ENCODE measurements around the gene GNL1. TPM values are rescaled to one million over a fixed set of nuclear protein-coding genes. Genes with fewer than 3 reads are reported as not detected.

GNL1 gene
- total and polyA plus RNA-seq, 9 of the 15 experiments (the other 6 are each of a cell fraction or from before 2014, with no cell fraction given): 0.73 to 112 (median 58.0) TPM

DNA sequence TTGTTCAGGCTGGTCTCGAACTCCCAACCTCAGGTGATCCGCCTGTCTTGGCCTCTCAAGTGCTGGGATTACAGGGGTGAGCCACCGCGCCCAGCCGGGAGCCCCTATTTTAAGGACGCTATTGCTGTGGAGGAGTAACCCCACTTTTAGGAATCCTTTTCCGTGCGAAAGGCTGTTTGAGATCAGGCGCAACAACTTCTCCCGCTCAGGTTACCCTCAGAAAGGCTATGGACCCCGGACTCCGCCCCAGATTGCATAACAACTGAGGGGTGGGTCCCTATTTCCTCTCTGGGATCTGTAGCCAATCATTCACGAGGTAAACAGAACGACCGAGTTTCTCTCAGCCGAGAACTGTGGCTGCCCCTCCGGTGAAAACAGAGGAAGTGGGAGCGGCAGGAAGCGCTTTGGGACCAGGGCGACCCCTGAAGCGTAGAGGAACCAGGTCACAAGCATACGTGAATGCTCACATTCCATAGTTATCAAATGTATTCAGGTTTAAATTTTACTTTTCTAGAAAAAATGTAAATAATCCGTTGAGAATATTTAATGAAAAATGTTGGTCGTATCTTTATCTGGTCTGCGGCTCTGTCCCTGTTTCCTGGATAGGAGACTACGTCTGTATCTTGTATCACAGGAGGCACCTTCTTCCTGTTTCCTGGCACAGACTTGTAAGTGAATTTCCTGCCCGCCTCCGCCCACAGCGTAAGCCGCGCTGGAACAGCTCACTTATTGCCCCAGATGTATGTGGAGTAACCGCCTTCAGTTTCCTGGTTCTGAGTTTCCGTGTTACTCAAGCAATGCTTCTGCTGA is 40.1 kb downstream of the GNL1 start (continued):
- TF ChIP-seq ZNF699 (CRISPR knock-in tag; IDR thresholded peaks at IDR 0.05; ENCODE audit: insufficient replicate concordance) (no peak), BMI1 (IDR thresholded peaks at IDR 0.05; ENCODE audit: low read length) (no peak), DIDO1 (tag; IDR thresholded peaks at IDR 0.05; ENCODE audit: low read depth) (no peak), ZNF780A (CRISPR knock-in tag; IDR thresholded peaks at IDR 0.05) (no peak), NFXL1 (CRISPR knock-in tag; IDR thresholded peaks at IDR 0.05) (no peak), PML (IDR thresholded peaks at IDR 0.05; ENCODE audit: low read length) (peak; percentile 50; the same call in 1 of the 2 replicates), IRF2 (CRISPR knock-in tag; IDR thresholded peaks at IDR 0.05) (no peak), FOXK2 (conservative IDR thresholded peaks at IDR 0.05 in 1 of 2, IDR thresholded peaks at IDR 0.05 in 1 of 2; ENCODE audit: low read depth in 2 of 2) (peak; percentile 97 to 98), TARDBP (IDR thresholded peaks at IDR 0.05) (no peak), HDGF (IDR thresholded peaks at IDR 0.05) (0 out of 2 replicates have a peak, but pooled peaks have one; percentile 22), ZZZ3 (IDR thresholded peaks at IDR 0.05) (no peak), DACH1 (IDR thresholded peaks at IDR 0.05; ENCODE audit: partially characterized antibody) (no peak), TAL1 (IDR thresholded peaks at IDR 0.05) (peak; percentile 64; the same call in 1 of the 2 replicates), ZNF41 (CRISPR knock-in tag; conservative IDR thresholded peaks at IDR 0.05) (no peak), MBD2 (IDR thresholded peaks at IDR 0.05; ENCODE audit: borderline replicate concordance, low read depth) (peak; percentile 65; the same call in 1 of the 2 replicates), ZNF12 (CRISPR knock-in tag; IDR thresholded peaks at IDR 0.05) (peak; percentile 40; the same call in 1 of the 2 replicates), ZNF197 (CRISPR knock-in tag; IDR thresholded peaks at IDR 0.05; ENCODE audit: low read depth) (peak; percentile 67; the same call in 1 of the 2 replicates), ZNF584 (CRISPR knock-in tag; IDR thresholded peaks at IDR 0.05; ENCODE audit: low read depth) (0 out of 2 replicates have a peak, but pooled peaks have one; percentile 1), NFRKB (IDR thresholded peaks at IDR 0.05; ENCODE audit: low read depth) (peak; percentile 80)
- TF ChIP-seq, protein P1, sequence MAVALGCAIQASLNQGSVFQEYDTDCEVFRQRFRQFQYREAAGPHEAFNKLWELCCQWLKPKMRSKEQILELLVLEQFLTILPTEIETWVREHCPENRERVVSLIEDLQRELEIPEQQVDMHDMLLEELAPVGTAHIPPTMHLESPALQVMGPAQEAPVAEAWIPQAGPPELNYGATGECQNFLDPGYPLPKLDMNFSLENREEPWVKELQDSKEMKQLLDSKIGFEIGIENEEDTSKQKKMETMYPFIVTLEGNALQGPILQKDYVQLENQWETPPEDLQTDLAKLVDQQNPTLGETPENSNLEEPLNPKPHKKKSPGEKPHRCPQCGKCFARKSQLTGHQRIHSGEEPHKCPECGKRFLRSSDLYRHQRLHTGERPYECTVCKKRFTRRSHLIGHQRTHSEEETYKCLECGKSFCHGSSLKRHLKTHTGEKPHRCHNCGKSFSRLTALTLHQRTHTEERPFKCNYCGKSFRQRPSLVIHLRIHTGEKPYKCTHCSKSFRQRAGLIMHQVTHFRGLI (CRISPR knock-in tag; IDR thresholded peaks at IDR 0.05): no peak
- TF ChIP-seq, protein P2, sequence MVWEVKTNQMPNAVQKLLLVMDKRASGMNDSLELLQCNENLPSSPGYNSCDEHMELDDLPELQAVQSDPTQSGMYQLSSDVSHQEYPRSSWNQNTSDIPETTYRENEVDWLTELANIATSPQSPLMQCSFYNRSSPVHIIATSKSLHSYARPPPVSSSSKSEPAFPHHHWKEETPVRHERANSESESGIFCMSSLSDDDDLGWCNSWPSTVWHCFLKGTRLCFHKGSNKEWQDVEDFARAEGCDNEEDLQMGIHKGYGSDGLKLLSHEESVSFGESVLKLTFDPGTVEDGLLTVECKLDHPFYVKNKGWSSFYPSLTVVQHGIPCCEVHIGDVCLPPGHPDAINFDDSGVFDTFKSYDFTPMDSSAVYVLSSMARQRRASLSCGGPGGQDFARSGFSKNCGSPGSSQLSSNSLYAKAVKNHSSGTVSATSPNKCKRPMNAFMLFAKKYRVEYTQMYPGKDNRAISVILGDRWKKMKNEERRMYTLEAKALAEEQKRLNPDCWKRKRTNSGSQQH (CRISPR knock-in tag; IDR thresholded peaks at IDR 0.05): no peak
- TF ChIP-seq, protein P3, sequence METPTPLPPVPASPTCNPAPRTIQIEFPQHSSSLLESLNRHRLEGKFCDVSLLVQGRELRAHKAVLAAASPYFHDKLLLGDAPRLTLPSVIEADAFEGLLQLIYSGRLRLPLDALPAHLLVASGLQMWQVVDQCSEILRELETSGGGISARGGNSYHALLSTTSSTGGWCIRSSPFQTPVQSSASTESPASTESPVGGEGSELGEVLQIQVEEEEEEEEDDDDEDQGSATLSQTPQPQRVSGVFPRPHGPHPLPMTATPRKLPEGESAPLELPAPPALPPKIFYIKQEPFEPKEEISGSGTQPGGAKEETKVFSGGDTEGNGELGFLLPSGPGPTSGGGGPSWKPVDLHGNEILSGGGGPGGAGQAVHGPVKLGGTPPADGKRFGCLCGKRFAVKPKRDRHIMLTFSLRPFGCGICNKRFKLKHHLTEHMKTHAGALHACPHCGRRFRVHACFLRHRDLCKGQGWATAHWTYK (CRISPR knock-in tag; IDR thresholded peaks at IDR 0.05): no peak; the same call in 1 of the 2 replicates
- TF ChIP-seq, protein P4, sequence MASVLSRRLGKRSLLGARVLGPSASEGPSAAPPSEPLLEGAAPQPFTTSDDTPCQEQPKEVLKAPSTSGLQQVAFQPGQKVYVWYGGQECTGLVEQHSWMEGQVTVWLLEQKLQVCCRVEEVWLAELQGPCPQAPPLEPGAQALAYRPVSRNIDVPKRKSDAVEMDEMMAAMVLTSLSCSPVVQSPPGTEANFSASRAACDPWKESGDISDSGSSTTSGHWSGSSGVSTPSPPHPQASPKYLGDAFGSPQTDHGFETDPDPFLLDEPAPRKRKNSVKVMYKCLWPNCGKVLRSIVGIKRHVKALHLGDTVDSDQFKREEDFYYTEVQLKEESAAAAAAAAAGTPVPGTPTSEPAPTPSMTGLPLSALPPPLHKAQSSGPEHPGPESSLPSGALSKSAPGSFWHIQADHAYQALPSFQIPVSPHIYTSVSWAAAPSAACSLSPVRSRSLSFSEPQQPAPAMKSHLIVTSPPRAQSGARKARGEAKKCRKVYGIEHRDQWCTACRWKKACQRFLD (CRISPR knock-in tag; IDR thresholded peaks at IDR 0.05): no peak
- TF ChIP-seq, protein P5, sequence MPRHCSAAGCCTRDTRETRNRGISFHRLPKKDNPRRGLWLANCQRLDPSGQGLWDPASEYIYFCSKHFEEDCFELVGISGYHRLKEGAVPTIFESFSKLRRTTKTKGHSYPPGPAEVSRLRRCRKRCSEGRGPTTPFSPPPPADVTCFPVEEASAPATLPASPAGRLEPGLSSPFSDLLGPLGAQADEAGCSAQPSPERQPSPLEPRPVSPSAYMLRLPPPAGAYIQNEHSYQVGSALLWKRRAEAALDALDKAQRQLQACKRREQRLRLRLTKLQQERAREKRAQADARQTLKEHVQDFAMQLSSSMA (CRISPR knock-in tag; IDR thresholded peaks at IDR 0.05): no peak

All from K562 (cell line).